HepG2 (cell line): ENCODE data around the gene ASIC3. TPM values are rescaled to one million over a fixed set of nuclear protein-coding genes. Genes with fewer than 3 reads are reported as not detected.

ENCODE experiments used
- KDM1A ChIP-seq: IDR thresholded peaks from 2 replicates; pipeline ENCODE4 v1.6.1; 2016; ENCODE audit warnings: missing compliant biosample characterization
- KDM3A ChIP-seq: IDR thresholded peaks from 2 replicates; pipeline ENCODE4 v1.6.1; 2018; ENCODE audit warnings: low read depth, missing compliant biosample characterization
- MTA1 ChIP-seq: sonication (generic); formaldehyde crosslinking; IDR thresholded peaks from 2 replicates; pipeline ENCODE4 v1.4.0; 2020; ENCODE audit warnings: missing genetic modification reagents, mild to moderate bottlenecking, borderline replicate concordance
- NKX3-1 ChIP-seq: sonication (generic); formaldehyde crosslinking; IDR thresholded peaks from 2 replicates; pipeline ENCODE4 v1.5.0; 2020; ENCODE audit warnings: missing genetic modification reagents
- RFX3 ChIP-seq: IDR thresholded peaks from 2 replicates; pipeline ENCODE4 v1.6.1; 2016; ENCODE audit warnings: missing biosample characterization, missing genetic modification reagents
- SMAD1 ChIP-seq: sonication (generic); formaldehyde crosslinking; IDR thresholded peaks from 2 replicates; pipeline ENCODE4 v1.4.0; 2020; ENCODE audit warnings: missing genetic modification reagents, low read depth, mild to moderate bottlenecking, borderline replicate concordance
- ZBTB8A ChIP-seq: sonication (generic); formaldehyde crosslinking; IDR thresholded peaks from 2 replicates; pipeline ENCODE4 v1.4.0; 2020; ENCODE audit warnings: mild to moderate bottlenecking, low read depth, missing genetic modification reagents, borderline replicate concordance
- ZMYM4 ChIP-seq: sonication (generic); formaldehyde crosslinking; IDR thresholded peaks from 2 replicates; pipeline ENCODE4 v1.8.1; 2023; ENCODE audit warnings: mild to moderate bottlenecking, missing genetic modification reagents
- ZNF24 ChIP-seq: fragments of 450-650 bp; IDR thresholded peaks from 2 replicates; pipeline ENCODE4 v1.6.1; 2017; ENCODE audit warnings: antibody characterized with exemption, mild to moderate bottlenecking
- ZNF788 ChIP-seq: sonication (generic); formaldehyde crosslinking; IDR thresholded peaks from 2 replicates; pipeline ENCODE4 v1.5.0; 2020; ENCODE audit warnings: mild to moderate bottlenecking, missing genetic modification reagents, borderline replicate concordance
- polyA plus RNA-seq, 8 experiments: library from polyadenylated mRNA; depleted of rRNA in 3 of 8; stranded (reverse) in 7 of 8; unstranded in 1 of 8; fragments of >200 nt; fragmentation: Illumina TruSeq in 4 of 8; extraction: Trizol in 4 of 8; gene quantifications; 2 replicates each; pipeline versions ENCODE4 v1.2.1 to v1.2.3, GENCODE V29; 2011 to 2016; ENCODE audit warnings: low read depth in 4 of 8, missing spikeins in 1 of 8, mixed read lengths in 1 of 8; ENCODE audit not compliant: insufficient read depth in 1 of 8
- total RNA-seq, 5 experiments: library from RNA; depleted of rRNA; stranded (reverse); fragments of >200 nt; fragmentation: Illumina TruSeq; extraction: Trizol; gene quantifications; 2 replicates each; pipeline ENCODE4 v1.2.3, GENCODE V29; 2016; ENCODE audit warnings: low read depth in 1 of 5
- TF ChIP-seq, protein P1 (sequence below): sonication (generic); formaldehyde crosslinking; IDR thresholded peaks from 2 replicates; pipeline ENCODE4 v1.4.0; 2020; ENCODE audit warnings: mild to moderate bottlenecking, missing genetic modification reagents
- TF ChIP-seq, protein P2 (sequence below): IDR thresholded peaks from 2 replicates; pipeline ENCODE4 v1.6.1; 2018; ENCODE audit warnings: missing genetic modification reagents
- TF ChIP-seq, protein P3 (sequence below): IDR thresholded peaks from 2 replicates; pipeline ENCODE4 v1.6.1; 2016; ENCODE audit warnings: missing biosample characterization, missing genetic modification reagents, low read depth
- TF ChIP-seq, protein P4 (sequence below): sonication (generic); formaldehyde crosslinking; IDR thresholded peaks from 2 replicates; pipeline ENCODE4 v1.5.0; 2020; ENCODE audit warnings: mild to moderate bottlenecking, missing genetic modification reagents, borderline replicate concordance

Gene ASIC3
- total and polyA plus RNA-seq, 2 of the 13 experiments (the other 11 are each of a cell fraction or from before 2014, with no cell fraction given) = 0.51 TPM; not detected in 1

DNA sequence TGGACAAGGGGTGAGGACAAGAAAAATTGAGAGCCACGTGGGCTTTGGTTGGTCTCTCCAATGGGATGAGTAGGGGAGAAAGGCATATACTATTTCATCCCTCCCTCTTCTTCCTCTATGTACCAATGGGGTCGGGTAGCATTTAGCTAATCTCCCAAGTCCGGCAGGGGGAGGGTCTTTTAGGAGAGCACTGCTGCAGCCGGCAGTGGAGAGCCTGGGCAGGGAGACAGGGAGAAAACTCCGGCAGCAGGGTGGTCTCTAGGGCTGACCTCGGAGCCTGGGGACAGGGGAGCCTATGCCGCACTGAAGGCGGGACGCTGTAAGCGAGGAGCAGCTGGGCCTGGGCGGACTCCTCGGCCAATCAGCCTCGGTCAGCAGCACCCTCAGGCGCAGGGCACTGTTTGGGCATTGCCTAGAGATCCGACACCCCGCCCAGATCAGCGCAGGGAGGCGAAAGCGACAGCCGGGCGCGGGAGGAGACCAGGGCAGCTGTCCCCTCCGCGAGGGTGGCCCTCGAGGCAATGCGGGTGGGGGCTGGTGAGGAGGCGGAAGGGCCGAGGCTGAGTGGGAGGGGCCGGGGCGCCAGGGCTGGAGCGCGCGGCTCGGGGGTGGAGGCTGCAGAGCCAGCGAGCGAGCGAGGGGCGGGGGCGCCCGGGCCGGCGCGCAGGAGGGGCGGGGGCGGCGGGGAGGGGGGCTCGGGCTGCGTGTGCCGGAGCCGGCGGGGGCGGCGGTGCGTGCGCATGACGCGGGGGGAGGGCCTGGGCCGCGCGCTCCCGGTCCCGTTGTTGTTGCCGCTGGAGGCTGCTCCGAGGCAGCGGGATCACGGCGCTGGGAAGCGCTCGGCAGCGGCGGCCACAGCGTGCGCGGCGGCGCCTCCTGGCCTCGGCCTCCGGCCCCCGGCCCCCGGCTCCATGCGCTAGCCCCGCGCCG lies 37.6 kb downstream of the ASIC3 start, which contains the start of gene AGAP3 (continued):
- TF ChIP-seq, protein P1, sequence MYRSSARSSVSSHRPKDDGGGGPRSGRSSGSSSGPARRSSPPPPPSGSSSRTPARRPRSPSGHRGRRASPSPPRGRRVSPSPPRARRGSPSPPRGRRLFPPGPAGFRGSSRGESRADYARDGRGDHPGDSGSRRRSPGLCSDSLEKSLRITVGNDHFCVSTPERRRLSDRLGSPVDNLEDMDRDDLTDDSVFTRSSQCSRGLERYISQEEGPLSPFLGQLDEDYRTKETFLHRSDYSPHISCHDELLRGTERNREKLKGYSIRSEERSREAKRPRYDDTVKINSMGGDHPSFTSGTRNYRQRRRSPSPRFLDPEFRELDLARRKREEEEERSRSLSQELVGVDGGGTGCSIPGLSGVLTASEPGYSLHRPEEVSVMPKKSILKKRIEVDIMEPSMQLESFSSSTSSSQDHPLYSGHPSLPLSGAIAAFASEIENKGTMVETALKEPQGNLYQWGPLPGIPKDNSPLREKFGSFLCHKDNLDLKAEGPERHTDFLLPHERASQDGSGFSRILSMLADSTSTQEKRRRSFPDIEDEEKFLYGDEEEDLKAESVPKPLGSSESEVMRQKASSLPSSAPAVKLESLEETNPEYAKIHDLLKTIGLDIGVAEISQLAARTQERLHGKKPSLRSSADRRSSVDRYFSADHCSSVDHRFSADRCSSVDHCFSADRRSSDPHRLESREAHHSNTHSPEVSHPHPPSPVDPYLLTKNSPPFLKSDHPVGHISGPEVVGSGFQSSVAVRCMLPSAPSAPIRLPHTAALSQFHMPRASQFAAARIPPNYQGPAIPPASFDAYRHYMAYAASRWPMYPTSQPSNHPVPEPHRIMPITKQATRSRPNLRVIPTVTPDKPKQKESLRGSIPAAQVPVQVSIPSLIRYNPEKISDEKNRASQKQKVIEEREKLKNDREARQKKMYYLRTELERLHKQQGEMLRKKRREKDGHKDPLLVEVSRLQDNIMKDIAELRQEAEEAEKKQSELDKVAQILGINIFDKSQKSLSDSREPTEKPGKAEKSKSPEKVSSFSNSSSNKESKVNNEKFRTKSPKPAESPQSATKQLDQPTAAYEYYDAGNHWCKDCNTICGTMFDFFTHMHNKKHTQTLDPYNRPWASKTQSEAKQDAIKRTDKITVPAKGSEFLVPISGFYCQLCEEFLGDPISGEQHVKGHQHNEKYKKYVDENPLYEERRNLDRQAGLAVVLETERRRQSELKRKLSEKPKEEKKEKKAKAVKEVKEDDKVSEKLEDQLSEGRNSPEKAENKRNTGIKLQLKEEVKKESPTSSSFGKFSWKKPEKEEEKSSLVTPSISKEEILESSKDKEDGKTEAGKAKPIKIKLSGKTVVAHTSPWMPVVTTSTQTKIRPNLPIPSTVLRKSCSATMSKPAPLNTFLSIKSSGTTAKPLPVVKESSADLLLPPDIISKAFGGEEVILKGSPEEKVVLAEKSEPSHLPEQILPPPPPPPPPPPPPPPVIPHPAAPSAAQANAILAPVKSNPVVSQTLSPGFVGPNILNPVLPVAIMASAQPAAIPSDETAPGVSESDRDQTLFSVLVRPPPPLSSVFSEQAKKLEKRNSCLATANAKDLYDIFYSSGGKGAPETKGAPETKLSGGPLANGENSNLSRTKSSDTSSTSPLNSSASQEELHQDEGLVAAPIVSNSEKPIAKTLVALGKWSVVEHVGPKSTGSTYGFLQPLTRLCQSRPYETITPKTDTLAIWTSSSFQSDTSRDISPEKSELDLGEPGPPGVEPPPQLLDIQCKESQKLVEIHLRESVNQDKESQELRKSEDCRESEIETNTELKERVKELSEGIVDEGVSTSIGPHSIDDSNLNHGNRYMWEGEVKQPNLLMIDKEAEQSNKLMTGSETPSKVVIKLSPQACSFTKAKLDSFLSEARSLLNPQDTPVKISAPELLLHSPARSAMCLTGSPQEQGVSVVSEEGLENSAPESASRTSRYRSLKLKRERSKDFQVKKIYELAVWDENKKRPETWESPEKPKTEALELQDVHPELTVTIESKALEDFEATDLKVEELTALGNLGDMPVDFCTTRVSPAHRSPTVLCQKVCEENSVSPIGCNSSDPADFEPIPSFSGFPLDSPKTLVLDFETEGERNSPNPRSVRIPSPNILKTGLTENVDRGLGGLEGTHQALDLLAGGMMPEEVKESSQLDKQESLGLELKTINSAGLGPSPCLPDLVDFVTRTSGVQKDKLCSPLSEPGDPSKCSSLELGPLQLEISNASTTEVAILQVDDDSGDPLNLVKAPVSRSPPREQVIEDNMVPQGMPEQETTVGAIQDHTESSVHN = 0 out of 2 replicates have a peak, but pooled peaks have one; percentile 23
- TF ChIP-seq NKX3-1 (0 out of 2 replicates have a peak, but pooled peaks have one; percentile 20), ZNF788 (peak; percentile 87), RFX3 (no peak), KDM1A (no peak), ZMYM4 (CRISPR knock-in tag) (no peak), KDM3A (CRISPR knock-in tag) (no peak; the same call in 1 of the 2 replicates), SMAD1 (CRISPR knock-in tag) (peak; percentile 93; the same call in 1 of the 2 replicates), MTA1 (CRISPR knock-in tag) (no peak), ZNF24 (no peak), ZBTB8A (CRISPR knock-in tag) (no peak)
- TF ChIP-seq, protein P2, sequence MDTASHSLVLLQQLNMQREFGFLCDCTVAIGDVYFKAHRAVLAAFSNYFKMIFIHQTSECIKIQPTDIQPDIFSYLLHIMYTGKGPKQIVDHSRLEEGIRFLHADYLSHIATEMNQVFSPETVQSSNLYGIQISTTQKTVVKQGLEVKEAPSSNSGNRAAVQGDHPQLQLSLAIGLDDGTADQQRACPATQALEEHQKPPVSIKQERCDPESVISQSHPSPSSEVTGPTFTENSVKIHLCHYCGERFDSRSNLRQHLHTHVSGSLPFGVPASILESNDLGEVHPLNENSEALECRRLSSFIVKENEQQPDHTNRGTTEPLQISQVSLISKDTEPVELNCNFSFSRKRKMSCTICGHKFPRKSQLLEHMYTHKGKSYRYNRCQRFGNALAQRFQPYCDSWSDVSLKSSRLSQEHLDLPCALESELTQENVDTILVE (CRISPR knock-in tag) = 0 out of 2 replicates have a peak, but pooled peaks have one; percentile 65
- TF ChIP-seq, protein P3, sequence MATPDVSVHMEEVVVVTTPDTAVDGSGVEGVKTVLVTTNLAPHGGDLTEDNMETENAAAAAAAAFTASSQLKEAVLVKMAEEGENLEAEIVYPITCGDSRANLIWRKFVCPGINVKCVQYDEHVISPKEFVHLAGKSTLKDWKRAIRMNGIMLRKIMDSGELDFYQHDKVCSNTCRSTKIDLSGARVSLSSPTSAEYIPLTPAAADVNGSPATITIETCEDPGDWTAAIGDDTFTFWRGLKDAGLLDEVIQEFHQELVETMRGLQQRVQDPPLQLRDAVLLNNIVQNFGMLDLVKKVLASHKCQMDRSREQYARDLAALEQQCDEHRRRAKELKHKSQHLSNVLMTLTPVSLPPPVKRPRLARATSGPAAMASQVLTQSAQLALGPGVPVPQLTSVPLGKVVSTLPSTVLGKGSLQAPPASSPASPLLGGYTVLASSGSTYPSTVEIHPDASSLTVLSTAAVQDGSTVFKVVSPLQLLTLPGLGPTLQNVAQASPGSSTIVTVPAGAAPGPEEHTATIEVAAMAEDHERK (CRISPR knock-in tag) = no peak
- TF ChIP-seq, protein P4, sequence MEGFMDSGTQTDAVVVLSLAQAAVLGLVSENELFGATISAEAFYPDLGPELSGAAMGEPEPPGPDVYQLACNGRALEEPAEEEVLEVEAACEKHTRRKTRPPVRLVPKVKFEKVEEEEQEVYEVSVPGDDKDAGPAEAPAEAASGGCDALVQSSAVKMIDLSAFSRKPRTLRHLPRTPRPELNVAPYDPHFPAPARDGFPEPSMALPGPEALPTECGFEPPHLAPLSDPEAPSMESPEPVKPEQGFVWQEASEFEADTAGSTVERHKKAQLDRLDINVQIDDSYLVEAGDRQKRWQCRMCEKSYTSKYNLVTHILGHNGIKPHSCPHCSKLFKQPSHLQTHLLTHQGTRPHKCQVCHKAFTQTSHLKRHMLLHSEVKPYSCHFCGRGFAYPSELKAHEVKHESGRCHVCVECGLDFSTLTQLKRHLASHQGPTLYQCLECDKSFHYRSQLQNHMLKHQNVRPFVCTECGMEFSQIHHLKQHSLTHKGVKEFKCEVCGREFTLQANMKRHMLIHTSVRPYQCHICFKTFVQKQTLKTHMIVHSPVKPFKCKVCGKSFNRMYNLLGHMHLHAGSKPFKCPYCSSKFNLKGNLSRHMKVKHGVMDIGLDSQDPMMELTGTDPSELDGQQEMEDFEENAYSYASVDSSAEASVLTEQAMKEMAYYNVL (CRISPR knock-in tag) = no peak
